NCI-H128 (cell line): ENCODE measurements around the gene SULT1C2.
"Not testable (repeated sequence)": the region's sequence is repeated elsewhere in the genome, so short reads cannot be mapped to it uniquely, and the experiment has no call there.

ENCODE experiments used
- DNase-seq: peaks from one replicate; lab custom pipeline; 2025; ENCODE audit not compliant: unreplicated experiment; lab: John Stamatoyannopoulos, UW

The SULT1C2 gene

DNA sequence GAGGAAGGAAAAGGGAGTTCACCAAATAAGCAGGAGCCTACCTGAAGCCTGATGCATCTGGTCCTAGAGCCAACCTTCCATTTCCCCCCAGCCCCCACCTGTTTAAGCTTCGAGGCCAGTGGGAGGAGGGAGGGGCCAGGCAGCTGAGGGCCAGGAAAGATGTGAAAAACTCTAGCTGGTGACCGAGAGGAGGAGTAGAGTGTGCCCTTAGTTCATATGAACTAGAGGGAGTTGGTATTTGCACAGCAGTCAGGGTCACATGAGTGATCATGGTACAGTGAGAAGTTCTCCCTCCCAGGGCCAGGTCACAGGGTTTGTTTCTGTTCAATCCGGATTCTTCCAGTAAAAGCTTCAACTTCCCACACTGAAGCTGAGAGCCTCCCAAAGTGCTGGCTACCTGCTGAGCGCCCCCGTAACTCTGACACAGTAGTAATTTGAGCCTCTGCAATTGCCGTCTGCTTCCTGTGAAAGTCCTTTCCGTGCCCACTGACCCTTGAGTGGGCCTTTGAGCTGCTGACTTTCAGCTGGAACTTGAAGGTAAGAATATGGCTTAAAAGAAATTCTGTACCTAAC lies at the start of gene SULT1C2:
Gene SULT1C2 (plus strand): TSS at position 362 of the 573 bp plus-strand sequence. CDS start 4,773 bp downstream, outside the sequence.
- peak; percentile 75 for DNase-seq

DNA sequence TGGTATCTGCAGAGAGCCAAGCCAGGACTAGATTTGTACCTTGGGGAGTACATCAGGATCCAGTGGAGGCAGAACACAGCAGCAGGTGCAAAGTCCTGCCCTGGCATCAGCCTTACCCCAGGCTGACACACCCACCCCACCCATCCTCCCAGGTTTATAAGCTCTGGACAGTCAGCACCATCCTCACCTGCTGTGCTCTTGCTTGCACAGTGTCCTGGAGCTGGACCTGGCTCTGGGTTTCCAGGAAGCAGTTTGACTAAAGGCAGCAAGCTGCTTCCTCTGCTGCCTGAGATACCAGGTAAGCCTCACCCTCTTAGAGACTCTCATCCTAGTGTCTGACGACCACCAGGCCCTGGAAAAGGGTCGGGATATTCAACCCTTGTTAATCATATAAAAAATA lies 48.9 kb upstream of the SULT1C2 start, which contains the start of gene SULT1C3:
Gene SULT1C3 (plus strand): TSS at position 183 of the 400 bp plus-strand sequence. CDS start 7,227 bp downstream, outside the sequence.
- DNase-seq, result no peak

DNA sequence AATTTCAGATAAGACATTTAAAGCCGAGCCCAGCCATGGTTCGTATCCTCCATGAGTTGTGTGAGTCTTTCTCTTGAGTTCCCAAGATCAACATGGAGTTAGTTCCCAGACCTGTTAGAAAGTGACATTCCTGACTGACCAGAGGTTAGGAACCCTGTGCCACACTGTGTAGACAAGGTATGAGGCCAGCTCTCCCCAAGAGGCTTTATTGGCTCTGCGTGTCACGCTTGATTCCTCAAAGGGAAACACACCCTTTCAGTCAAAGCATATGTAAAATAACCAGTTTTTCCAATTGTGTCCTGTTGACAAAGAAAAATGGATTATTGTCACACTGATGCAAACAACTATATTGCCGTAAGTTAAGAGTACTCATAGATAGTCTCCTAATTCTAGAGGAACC lies 47.7 kb upstream of the SULT1C2 start:
- no peak for DNase-seq

DNA sequence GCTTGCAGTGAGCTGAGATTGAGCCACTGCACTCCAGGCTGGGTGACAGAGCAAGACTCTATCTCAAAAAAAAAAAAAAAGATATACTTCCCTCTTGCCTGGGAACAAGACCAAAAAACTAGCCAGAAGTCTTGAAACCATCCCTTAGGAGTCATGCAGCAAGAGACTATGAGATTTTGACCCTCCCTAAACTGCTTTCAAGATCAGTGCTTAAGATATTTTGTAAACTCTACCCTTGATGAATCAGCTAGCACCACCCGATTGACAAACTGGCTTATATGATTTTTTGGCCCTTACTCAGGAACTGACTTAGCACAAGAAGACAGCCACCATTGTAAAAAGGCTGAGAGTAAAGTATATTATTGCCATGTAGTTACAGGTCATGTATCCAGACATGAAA lies 45.1 kb upstream of the SULT1C2 start:
- no peak for DNase-seq

DNA sequence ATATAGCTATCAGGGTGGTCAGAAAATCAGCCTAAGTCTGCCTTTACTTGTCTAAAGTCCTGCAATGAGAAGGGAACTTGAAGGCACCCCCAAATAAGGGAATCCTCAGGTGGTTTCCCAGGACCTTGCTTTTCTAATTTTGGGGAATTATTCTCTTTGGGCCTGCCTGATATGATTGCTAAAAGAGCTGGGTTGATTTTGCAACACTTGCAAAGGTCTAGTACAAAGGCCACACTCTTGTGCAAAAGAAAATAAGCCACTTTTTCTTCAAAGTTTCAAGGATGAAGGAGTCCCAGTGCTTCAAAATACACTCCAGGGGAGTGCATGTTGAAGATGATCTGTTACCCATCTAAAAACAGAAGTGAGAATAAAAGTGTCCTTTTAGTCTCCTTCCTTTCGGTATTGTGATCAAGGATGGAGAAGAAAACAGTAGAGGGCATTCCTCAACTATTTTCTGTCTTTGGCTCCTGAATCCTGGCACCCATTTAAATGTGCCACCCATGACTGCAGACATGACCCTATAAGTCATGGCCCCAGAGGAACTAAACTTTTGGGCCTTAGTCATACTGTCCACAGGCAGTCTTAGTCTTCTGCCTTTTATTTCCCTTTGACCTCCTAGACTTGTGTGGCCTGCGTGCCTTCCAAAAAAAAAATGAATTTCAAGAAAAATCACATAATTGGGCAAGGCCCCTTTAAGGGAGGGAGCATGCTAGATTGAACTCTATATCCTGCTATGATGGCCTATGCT lies 43.9 kb upstream of the SULT1C2 start:
- no peak for DNase-seq

DNA sequence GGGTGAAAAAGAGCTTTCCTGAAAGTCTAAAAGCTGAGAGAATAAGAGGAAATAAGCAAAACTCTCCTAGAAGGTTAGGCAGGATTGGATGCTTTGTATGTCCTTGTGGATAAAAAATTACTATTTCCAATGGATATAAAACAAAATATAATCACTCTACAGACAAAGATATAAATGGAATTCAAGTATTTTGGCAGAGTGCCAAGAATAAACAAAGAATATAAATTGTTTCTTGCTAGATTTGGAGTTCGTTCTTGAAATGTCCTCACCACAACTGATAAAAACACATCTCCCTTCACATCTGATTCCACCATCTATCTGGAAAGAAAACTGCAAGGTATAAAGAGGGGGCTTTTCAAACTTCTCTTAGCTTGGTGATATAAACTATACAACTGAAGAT lies 35.6 kb upstream of the SULT1C2 start:
- DNase-seq, result no peak

DNA sequence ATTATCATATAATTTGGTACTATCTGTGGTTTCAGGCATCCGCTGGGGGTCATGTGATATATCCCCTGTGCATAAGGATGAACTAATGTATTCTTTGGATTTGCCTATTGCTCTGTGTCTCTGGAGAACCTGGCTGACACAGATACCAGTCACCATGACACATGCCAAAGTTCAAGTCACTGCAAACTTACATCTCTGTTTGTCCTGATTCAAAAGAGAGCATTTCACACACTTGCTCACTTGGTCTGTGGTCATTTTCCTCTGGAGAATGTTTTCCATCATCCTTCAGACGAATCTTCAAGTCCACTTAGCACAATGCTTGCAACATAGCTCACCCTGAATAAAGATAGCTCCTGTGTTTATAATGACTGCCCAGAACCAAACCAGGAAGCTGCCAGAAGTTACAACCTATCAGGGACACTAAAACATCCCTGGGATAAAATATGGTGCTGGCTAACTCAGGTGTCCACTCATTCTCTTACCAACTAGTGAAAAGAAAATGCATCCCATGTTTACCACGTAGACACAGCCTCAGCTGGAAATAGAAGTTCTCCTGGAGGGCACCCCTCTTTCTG lies 30.9 kb upstream of the SULT1C2 start:
- no peak for DNase-seq

DNA sequence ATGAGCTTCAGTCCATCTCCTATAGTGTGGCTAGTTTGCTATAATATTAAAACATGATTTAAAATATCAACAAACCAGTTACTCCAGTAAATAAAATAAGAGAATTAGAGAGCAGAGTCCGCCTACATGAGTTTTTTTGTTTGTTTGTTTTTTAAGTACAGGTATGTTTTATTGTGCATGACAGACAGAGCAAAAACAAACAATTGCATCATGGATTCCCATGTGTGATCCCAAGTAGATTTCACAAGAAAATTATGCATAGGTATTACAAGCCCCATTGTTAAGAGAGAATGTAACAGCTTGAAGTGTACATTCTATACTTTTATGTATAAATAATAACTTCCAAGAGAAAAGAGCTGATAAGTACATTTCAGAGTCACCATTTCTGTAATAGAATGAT lies 27.9 kb upstream of the SULT1C2 start:
- DNase-seq, result no peak

DNA sequence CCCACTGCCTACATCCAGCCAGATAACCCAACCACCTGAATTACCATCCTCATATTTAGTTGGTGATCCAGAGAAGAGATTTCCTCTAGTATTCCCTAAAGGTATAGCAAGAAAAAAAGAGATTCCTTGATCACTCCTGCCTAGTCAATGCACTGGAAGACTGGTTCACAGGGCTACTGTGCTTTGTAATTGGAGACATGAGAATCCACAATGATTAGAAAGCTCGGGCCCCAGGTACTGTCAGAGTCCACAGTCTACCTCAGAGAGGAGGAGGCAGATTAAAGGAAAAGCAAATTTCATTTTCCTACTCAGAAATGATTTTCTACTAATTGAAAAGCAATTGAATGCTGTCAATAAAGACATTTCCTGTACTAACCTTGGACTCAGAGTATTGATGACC lies 26.7 kb upstream of the SULT1C2 start:
- no peak for DNase-seq

DNA sequence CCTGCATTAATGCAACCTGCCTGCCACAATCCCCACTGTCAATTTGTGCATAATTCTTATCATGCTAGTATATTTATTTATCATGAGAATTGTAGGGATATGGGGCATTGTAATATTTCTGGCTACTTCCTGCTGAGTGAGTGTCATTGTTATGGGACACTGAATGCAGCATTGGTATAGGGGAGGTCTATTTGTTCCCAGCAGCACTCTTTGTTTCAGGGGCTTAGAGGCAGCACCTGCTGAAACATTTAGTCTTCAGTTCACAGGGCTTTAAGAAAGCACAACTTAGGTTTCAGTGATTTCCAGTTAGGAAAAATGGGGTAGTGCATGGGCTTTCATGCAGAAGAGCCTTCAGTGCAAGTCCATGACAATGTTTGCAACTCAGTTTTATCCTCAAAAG lies 25.3 kb upstream of the SULT1C2 start:
- DNase-seq, result no peak

DNA sequence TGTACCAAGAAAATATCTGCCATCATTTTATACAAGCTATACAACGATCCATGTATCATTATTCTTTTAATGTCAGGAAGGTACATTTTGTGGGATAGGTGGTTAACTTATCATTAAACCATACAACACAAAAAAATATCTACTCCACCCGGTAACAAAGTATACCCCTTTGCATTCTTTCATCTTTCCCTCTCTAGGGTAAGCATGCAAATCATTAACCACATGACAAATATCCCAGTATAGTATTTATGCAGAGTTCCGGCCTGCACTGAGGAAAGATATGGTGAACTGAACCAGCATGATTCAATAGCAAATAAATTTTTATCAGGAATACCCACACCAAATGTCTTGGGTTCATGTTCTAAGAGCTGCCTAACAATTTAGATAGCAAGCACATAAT lies 22.5 kb upstream of the SULT1C2 start:
- no peak for DNase-seq

DNA sequence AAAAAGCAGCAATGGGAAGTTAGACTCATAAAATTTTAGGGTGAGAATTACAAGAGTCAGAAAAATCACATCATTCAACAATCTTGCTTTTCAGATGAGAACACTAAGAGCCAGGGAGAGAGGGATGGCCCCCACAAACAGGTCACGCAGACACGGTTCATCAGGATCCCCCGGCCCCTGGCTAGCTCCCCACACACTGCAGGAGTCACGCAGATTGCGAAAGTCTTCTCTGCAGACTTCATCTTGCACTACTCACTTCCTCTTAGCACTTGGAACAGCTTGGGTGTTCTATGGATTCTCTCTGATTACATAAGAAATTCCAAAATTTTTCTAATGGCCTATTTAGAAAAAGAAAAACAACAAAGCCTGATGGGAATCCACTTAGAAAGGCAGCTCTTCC lies 21.6 kb upstream of the SULT1C2 start:
- DNase-seq, result no peak

DNA sequence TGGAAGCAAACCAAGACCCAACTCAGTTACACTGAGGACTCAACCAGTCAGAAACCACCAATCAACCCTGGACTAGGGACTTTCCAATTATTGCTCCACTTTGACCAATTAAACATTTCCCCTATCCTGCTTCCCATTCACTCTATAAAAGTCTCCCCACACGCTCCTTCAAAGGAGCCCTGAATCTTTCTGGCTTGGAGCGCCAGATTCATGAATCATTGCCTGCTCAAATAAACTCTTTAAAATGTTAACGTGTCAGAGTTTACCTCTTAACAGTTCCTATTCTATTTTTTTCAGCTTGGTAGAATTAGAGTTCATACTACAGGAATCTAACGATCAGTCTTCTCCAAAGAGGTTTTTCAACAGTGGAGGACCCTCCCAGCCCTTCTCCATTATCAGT lies 20.7 kb upstream of the SULT1C2 start:
- no peak for DNase-seq

DNA sequence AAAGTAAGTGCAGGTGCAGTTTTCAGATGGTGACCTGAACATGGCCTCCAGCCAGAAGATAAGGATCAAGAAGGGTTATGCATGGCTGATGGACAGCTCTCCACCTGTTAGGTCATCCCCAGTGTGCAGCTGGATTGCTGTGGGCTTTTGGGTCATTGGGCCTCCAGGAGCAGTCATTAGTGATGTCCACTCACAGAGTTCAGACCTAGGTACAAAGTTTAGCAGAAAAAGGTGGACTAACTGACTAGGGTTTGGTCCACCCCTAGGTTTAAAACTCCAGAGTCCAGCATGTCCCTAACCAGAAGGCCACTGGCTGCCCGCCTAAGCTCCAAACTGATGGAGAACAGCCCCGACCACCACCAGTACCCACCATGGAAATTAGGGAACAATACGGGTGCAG lies 18.3 kb upstream of the SULT1C2 start:
- no peak for DNase-seq

DNA sequence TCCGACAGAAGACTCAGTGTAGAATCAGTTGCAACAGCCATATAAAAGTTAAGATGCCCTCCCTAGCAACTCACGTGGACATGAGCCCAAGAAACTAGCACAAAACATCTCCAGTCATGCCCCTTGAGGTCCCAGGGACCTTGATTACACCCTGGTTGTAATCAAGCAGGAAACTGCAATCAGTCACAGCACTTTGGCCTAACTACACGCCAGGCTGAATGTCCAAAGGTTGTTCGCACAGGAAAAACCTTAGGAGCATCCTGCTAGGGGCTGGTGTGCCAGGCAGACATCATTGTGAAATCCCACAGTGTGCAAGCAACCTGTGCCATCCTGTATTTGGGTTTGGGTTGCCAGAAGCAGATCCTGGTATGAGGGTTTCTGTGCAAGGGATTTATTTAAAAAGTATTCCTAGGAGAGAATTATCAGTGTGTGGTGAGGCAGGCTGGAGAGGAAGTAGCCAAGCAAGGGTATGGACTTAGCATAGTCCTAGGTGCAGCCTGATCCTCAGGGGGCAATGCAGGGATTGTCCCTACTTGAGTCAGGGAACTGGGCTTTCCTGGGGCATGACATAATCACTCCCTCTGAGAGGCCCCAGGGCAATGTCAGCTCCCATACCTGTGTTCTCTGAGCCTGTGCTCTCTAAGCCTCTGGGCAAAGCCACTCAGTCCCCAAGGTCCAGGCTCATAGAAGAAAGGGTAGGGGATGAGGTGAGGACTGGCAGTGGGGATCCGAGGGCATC lies 17.8 kb upstream of the SULT1C2 start:
- DNase-seq, result no peak

DNA sequence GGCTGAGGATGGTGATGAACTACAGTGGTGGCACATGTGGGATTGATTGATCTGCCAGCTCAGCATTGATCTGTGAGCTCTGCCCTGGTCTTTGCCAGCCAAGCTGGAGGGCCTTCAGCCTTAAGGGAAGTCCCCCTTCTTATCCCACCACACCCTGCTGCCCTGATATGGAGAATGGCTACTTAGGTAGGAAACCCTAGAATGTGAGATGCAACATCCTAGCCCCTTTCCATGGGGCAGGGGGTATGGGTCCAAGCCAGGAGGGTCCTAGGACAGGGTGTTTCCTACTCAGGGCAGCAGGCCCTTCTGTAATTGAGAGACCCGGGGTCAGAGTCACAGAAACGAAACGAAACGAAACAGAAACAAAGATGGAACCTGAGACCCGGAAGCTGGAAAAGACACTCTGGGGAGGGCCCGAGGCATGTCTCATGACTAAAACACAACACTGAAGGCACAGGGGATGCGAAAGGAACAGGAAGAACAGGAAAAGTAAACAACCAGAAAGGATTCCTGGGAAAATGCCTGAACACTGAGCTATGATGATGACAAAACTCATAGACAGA lies 16.9 kb upstream of the SULT1C2 start:
- DNase-seq, result no peak

DNA sequence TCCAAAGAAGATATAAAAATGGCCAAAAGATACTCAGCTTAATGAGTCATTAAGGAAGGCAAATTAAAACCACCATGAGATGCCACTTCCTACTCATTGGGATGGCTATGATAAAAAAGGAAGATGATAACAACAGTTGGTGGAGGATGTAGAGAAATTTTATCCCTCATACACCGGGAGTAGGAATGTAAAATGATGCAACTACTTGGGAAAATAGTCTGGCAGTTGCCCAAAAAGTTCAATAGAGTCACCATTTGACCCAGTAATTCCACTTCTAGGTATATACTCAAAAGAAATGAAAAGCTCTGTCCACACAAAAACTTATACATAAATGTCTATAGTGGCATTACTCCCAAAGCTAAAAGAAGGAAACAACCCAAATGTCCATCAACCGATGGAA lies 10.1 kb upstream of the SULT1C2 start:
- no peak for DNase-seq

DNA sequence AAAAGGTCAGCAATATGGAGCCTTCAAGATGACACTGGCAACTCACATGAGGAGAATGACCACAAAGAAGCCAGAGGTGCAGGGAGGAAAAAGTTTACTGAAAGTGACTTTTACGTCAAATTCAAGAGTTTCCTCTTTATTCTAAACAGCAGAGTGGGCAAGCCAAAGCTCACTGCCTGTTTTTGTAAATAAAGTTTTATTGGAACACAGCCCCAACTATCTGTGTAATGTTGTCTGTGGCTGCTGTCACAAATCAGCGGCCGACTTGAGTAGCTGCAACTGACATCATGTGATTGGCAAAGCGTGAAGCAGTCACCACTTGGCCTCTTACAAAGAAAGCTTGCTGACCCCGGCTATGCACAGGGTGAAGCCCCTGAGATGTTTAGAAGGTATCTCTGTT lies 9.2 kb upstream of the SULT1C2 start:
- DNase-seq, result no peak

DNA sequence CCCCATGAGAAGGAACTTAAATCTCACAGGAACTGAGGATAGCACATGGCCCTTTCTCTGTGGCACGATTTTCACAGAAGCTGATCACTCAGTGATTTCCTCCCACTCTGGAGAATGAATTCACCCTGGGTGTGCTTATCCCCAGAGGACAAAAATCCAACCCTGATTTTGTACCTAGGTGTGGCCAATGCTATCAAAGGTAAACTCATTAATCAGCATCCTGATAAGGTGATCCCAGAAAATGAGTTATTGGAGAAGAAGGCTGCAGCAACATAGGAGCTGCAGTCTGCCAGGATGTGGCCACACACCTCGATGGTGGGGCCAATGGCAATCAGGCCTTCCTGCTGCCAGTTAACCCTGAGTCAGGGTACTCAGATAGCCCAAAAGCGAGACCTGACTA lies 8.2 kb upstream of the SULT1C2 start:
- DNase-seq, result no peak

DNA sequence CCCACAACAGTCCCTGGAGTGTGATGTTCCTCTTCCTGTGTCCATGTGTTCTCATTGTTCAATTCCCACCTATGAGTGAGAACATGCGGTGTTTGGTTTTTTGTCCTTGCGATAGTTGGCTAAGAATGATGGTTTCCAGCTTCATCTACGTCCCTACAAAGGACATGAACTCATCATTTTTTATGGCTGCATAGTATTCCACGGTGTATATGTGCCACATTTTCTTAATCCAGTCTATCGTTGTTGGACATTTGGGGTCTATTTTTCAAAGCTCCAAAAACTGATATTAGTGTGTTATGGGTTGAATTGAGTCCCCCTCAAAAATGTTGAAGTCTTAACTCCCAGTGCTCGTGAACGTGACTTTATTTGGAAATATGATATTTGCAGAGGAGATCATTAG lies 4.1 kb upstream of the SULT1C2 start:
- not testable (repeated sequence) for DNase-seq

DNA sequence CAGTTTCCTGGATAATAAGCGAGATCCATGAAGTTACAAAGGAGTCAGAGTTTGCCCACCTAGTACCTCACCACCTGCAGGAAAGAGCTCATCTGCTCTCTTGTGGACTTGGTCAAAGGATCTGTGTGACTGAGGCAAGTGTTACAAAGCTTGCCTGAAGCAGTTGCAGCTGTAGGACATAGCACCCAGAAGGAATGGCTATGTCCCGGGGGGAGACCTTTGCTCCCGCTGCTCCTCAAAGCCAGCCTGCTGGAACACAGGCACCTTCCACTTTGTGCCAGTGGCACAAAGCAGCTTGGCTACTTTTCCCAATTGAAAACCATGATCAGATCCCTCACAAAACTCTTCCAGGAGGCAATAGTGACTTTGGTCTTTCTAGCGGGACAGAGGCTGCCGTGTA lies 3.1 kb upstream of the SULT1C2 start:
- no peak for DNase-seq

DNA sequence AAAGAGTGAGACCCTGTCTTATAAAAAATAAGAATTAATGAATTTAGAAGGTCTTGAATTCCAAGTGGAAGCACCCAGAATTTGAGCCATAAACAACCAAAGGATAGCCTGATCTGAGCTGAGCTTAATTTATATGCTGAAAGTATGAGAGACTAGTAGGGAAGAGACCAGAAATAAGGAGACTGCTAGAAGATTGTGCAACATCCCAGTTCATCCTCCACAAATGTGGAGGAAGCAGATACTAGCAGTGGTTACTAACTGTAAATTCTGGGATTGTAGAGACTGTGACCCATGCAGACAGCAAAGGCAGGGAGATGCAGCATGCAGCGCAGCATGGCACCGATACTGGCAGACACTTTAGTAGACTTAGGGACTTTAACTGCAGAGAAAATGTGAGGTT lies 1.5 kb upstream of the SULT1C2 start:
- DNase-seq, result no peak
